Measurements from ENCODE around the gene FRMD4A. TPM values are rescaled to one million over a fixed set of nuclear protein-coding genes. Genes with fewer than 3 reads are reported as not detected.
A peak's percentile ranks its signal among the peaks of the same experiment; 100 is the strongest.

The FRMD4A gene
- total and polyA plus RNA-seq, 2 of the 4 experiments (the other 2 are of a cell fraction): 30.3 to 68.8 TPM

- 0 out of 2 replicates have a peak overlapping the region, but pooled peaks have one; percentile 7 for H2AK5ac ChIP-seq (ENCODE audit: low read depth, low read length)
Observed at GRCh38 chr10:13808556-13809391, 522.0 kb downstream of the FRMD4A start.

More at GRCh38 chr10:13808556-13809391, 522.0 kb downstream of the FRMD4A start:
- Histone ChIP-seq H4K8ac (ENCODE audit: low read depth in 2 of 2, low read length in 2 of 2) (no peak overlapping the region), H3K9me1 (ENCODE audit: insufficient read depth, low read length) (peaks cover 5% of the 10 kb centered on the region; the same call in 1 of the 2 replicates), H4K5ac (ENCODE audit: low read depth, low read length) (no peak overlapping the region), H3K4me3 (ENCODE audit: insufficient read depth, low read depth, low read length) (no peak overlapping the region), H3K27ac (ENCODE audit: insufficient read depth, low read length) (no peak overlapping the region), H3K18ac (ENCODE audit: low read depth, low read length) (no peak overlapping the region), H4K20me1 (ENCODE audit: insufficient read depth, low read length) (no peaks in the 10 kb centered on the region), H2AFZ (replicated peaks; ENCODE audit: low read length, poor library complexity) (no peak overlapping the region), H3K9me3 (ENCODE audit: control insufficient read depth, insufficient read depth, low read length) (no peaks in the 10 kb centered on the region), H3K4ac (ENCODE audit: low read depth, low read length) (no peak overlapping the region), H2AK9ac (replicated peaks; ENCODE audit: low read depth, low read length, poor library complexity) (no peak overlapping the region), H3K79me1 (ENCODE audit: low read depth in 1 of 2, low read length in 2 of 2) (peaks cover 7 to 54% of the 10 kb centered on the region in 2 experiments), H3K4me2 (ENCODE audit: low read depth, low read length) (no peak overlapping the region; the same call in 1 of the 2 replicates), H3K27me3 (ENCODE audit: control insufficient read depth, insufficient read depth, low read length) (no peaks in the 10 kb centered on the region), H2BK20ac (ENCODE audit: low read depth, low read length) (no peak overlapping the region), H3K14ac (replicated peaks; ENCODE audit: low read depth, low read length) (peak overlapping the region; percentile 1; the same call in 1 of the 2 replicates), H3K9ac (ENCODE audit: low read depth, low read length) (no peak overlapping the region), H2BK5ac (ENCODE audit: low read depth, low read length, poor library complexity, severe bottlenecking) (no peak overlapping the region), H3K36me3 (ENCODE audit: control insufficient read depth, insufficient read depth, low read length) (no peaks in the 10 kb centered on the region; the same call in 1 of the 2 replicates), H3K23ac (ENCODE audit: low read depth, low read length) (no peak overlapping the region), H2BK120ac (ENCODE audit: low read depth, low read length) (no peak overlapping the region), H4K91ac (ENCODE audit: insufficient read depth, low read depth, low read length) (no peak overlapping the region), H2BK15ac (ENCODE audit: low read depth, low read length) (no peak overlapping the region), H3K4me1 (ENCODE audit: control insufficient read depth, insufficient read depth, low read length) (peaks cover 9% of the 10 kb centered on the region), H3K56ac (ENCODE audit: extremely low read depth, insufficient read depth, low read length) (no peak overlapping the region)
- ATAC-seq (ENCODE audit: low read depth) (no peak; the same call in 1 of the 2 replicates), DNase-seq (peak; percentile 25)
- WGBS, 2 experiments (ENCODE audit: extremely low coverage in 2 of 2, insufficient read length in 1 of 2): 98% methylated on average over 9 of the region's 15 CpGs; no CpG with 5 or more reads in 1 of the 2 experiments
- no TSS peak for BruUV-seq (replicated peaks)
- TF ChIP-seq MAFK (IDR thresholded peaks at IDR 0.05; ENCODE audit: low read depth, low read length): no peak
- TF ChIP-seq CHD1 (IDR thresholded peaks at IDR 0.05; ENCODE audit: low read depth, low read length): no peak
- no peak for TF ChIP-seq RCOR1 (IDR thresholded peaks at IDR 0.05; ENCODE audit: insufficient replicate concordance, low read length)
- TF ChIP-seq BHLHE40 (IDR thresholded peaks at IDR 0.05; ENCODE audit: low read depth, low read length): no peak
- no peak for TF ChIP-seq RFX5 (IDR thresholded peaks at IDR 0.05; ENCODE audit: low read depth, low read length)
- CTCF ChIA-PET: no interaction called here
- POLR2A ChIA-PET (ENCODE audit: unreplicated experiment): no interaction called here
- in situ Hi-C loops (cut with MboI; ENCODE audit: low sequenced_read_pairs) (no loop called here), intact Hi-C loops (cut with micrococcal nuclease) (no loop called here), dilution Hi-C loops (cut with HindIII; ENCODE audit: low sequenced_read_pairs, unreplicated experiment) (no loop called here)

Measured in IMR-90 (cell line).